ENCODE results near the gene NKAP.
A peak's percentile ranks its signal among the peaks of the same experiment; 100 is the strongest.
"Not testable (repeated sequence)": the region's sequence is repeated elsewhere in the genome, so short reads cannot be mapped to it uniquely, and the experiment has no call there.

Gene NKAP

GRCh38 chrX:119943185-119943988, at the start of gene NKAP:
NKAP (minus strand) TSS chrX:119943751; CDS start chrX:119943605, 146 bp downstream.
- peak; percentile 87 for DNase-seq

GRCh38 chrX:119991005-119991787, 47.6 kb upstream of the NKAP start:
- no peak for DNase-seq

- no peak for DNase-seq
Measured at GRCh38 chrX:119990556-119991004, 47.0 kb upstream of the NKAP start.

- DNase-seq = no peak
Measured at GRCh38 chrX:119989905-119990555, 46.5 kb upstream of the NKAP start.

GRCh38 chrX:119986203-119986602, 42.7 kb upstream of the NKAP start:
- DNase-seq = no peak

GRCh38 chrX:119984652-119985051, 41.1 kb upstream of the NKAP start:
- no peak for DNase-seq

GRCh38 chrX:119983494-119983893, 39.9 kb upstream of the NKAP start:
- DNase-seq = no peak

GRCh38 chrX:119982145-119982544, 38.6 kb upstream of the NKAP start:
- DNase-seq = no peak

GRCh38 chrX:119981286-119982070, 37.9 kb upstream of the NKAP start:
- no peak for DNase-seq

GRCh38 chrX:119977172-119977571, 33.6 kb upstream of the NKAP start:
- not testable (repeated sequence) for DNase-seq

GRCh38 chrX:119971184-119971583, 27.6 kb upstream of the NKAP start:
- DNase-seq = no peak

GRCh38 chrX:119970574-119970973, 27.0 kb upstream of the NKAP start:
- DNase-seq = no peak

GRCh38 chrX:119966837-119967236, 23.3 kb upstream of the NKAP start:
- DNase-seq = not testable (repeated sequence)

GRCh38 chrX:119960625-119961024, 17.1 kb upstream of the NKAP start:
- no peak for DNase-seq

- DNase-seq = peak; percentile 34
Measured at GRCh38 chrX:119955807-119956570, 12.4 kb upstream of the NKAP start.

GRCh38 chrX:119954374-119954773, 10.8 kb upstream of the NKAP start:
- DNase-seq = no peak

- no peak for DNase-seq
Measured at GRCh38 chrX:119948381-119948780, 4.8 kb upstream of the NKAP start.

GRCh38 chrX:119945481-119945880, 1.9 kb upstream of the NKAP start:
- DNase-seq = no peak

- DNase-seq = no peak
Measured at GRCh38 chrX:119942831-119943184, 743 bp downstream of the NKAP start.

- DNase-seq = no peak
Measured at GRCh38 chrX:119942173-119942819, 1.3 kb downstream of the NKAP start.

GRCh38 chrX:119941336-119941735, 2.2 kb downstream of the NKAP start:
- DNase-seq = no peak

Measured in CD4-positive, alpha-beta T cell treated with Interleukin-21 for 1 hour (primary cell).